MM.1S (cell line): Measurements from ENCODE around the gene TSPYL1.

Source experiments
- DNase-seq: peaks from one replicate; pipeline ENCODE4 v3.0.0-alpha.2; 2015
- H2AFZ ChIP-seq: fragments of 300-600 bp; sonication (generic); 2 replicates; pipeline ENCODE4 v1.6.0; 2016; ENCODE audit warnings: antibody characterized with exemption, low read length
- H3F3A ChIP-seq: fragments of 300-600 bp; sonication (generic); 2 replicates; pipeline ENCODE4 v1.6.1; 2016; ENCODE audit warnings: mild to moderate bottlenecking, antibody characterized with exemption, low read length, moderate library complexity, mixed read lengths; ENCODE audit not compliant: insufficient read depth
- H3K27ac ChIP-seq: fragments of 300-600 bp; sonication (generic); 2 replicates; pipeline ENCODE4 v1.5.1; 2016; ENCODE audit warnings: mild to moderate bottlenecking, low read length
- H3K27me3 ChIP-seq: fragments of 300-600 bp; sonication (generic); replicated peaks from 2 replicates; pipeline ENCODE4 v1.6.0; 2016; ENCODE audit warnings: low read length; ENCODE audit not compliant: insufficient read depth
- H3K36me3 ChIP-seq: fragments of 300-600 bp; sonication (generic); replicated peaks from 2 replicates; pipeline ENCODE4 v1.6.1; 2016; ENCODE audit warnings: mild to moderate bottlenecking, low read length, mixed read lengths; ENCODE audit not compliant: insufficient read depth
- H3K4me1 ChIP-seq: fragments of 300-600 bp; sonication (generic); 2 replicates; pipeline ENCODE4 v1.6.1; 2016; ENCODE audit warnings: low read length, mixed read lengths
- H3K4me2 ChIP-seq: fragments of 300-600 bp; sonication (generic); 2 replicates; pipeline ENCODE4 v1.6.0; 2016; ENCODE audit warnings: low read depth, low read length
- H3K4me3 ChIP-seq: fragments of 300-600 bp; sonication (generic); 2 replicates; pipeline ENCODE4 v1.5.1; 2016; ENCODE audit warnings: low read length, mixed read lengths
- H3K79me2 ChIP-seq: fragments of 300-600 bp; sonication (generic); 2 replicates; pipeline ENCODE4 v1.6.1; 2016; ENCODE audit warnings: mixed run types, low read length, mixed read lengths
- H3K9ac ChIP-seq: fragments of 300-600 bp; sonication (generic); 2 replicates; pipeline ENCODE4 v1.6.1; 2016; ENCODE audit warnings: low read length, mixed read lengths
- H3K9me2 ChIP-seq: fragments of 300-600 bp; sonication (generic); replicated peaks from 2 replicates; pipeline ENCODE4 v1.6.1; 2016; ENCODE audit warnings: mild to moderate bottlenecking, low read length, mixed read lengths; ENCODE audit not compliant: insufficient read depth
- H3K9me3 ChIP-seq: fragments of 300-600 bp; sonication (generic); replicated peaks from 2 replicates; pipeline ENCODE4 v1.6.1; 2016; ENCODE audit warnings: mild to moderate bottlenecking, low read length, mixed read lengths; ENCODE audit not compliant: insufficient read depth
- H4K20me1 ChIP-seq: fragments of 300-600 bp; sonication (generic); 2 replicates; pipeline ENCODE4 v1.6.1; 2016; ENCODE audit warnings: mild to moderate bottlenecking, low read length, moderate library complexity, mixed read lengths; ENCODE audit not compliant: insufficient read depth
- CTCF ChIP-seq: fragments of 300-600 bp; sonication (generic); IDR thresholded peaks from 2 replicates; pipeline ENCODE4 v1.5.1; 2016; ENCODE audit warnings: antibody characterized with exemption, low read length, mixed read lengths
- EZH2 ChIP-seq: fragments of 300-600 bp; sonication (generic); optimal IDR thresholded peaks from 2 replicates; pipeline ENCODE3; 2017; ENCODE audit warnings: low read depth, mild to moderate bottlenecking, antibody characterized with exemption, low read length, mixed read lengths
- EZH2phosphoT487 ChIP-seq: fragments of 300-600 bp; sonication (generic); IDR thresholded peaks from 2 replicates; pipeline ENCODE4 v1.6.1; 2018; ENCODE audit warnings: antibody characterized with exemption, low read length

TSPYL1 gene

GRCh38 chr6:116248577-116248976, 31.2 kb downstream of the TSPYL1 start:
- Histone ChIP-seq H3K4me2 (no peak overlapping the region), H3K27ac (no peak overlapping the region), H3K9me3 (no peaks in the 10 kb centered on the region), H3K27me3 (no peaks in the 10 kb centered on the region), H3K9me2 (no peaks in the 10 kb centered on the region), H3K4me3 (no peak overlapping the region), H3K4me1 (peaks cover 7% of the 10 kb centered on the region; the same call in 1 of the 2 replicates), H4K20me1 (no peaks in the 10 kb centered on the region), H3F3A (no peaks in the 10 kb centered on the region), H3K36me3 (no peaks in the 10 kb centered on the region), H3K79me2 (peaks cover 23% of the 10 kb centered on the region), H2AFZ (no peak overlapping the region), H3K9ac (no peak overlapping the region)
- TF ChIP-seq CTCF (no peak), EZH2 (no peak), EZH2phosphoT487 (no peak)
- no peak for DNase-seq

DNA sequence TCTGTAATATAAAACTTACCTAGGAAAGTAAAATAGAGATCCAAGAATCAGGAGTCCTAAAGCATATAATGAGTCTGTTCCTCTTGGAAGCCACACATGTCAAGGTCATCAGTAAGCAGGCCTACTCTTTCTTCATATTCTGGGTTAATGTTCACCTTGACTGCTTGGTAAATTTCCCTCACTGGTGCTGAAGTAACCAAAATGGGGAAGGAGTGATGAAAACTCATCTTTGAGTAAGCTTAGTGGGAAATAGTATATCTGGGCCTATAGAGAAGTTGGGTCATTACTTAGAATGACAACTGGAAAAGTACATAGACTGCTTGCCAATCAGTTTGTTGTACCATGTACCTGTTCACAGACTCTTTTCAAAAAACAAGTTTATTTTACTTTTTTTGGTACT, 32.4 kb downstream of the TSPYL1 start:
- Histone ChIP-seq H3K9me2 (no peaks in the 10 kb centered on the region), H3K4me2 (no peak overlapping the region), H3K9me3 (no peaks in the 10 kb centered on the region), H3K36me3 (no peaks in the 10 kb centered on the region), H2AFZ (no peak overlapping the region), H3K27ac (no peak overlapping the region), H3K27me3 (no peaks in the 10 kb centered on the region), H3F3A (no peaks in the 10 kb centered on the region), H3K4me1 (no peaks in the 10 kb centered on the region), H3K4me3 (no peak overlapping the region), H4K20me1 (no peaks in the 10 kb centered on the region), H3K9ac (no peak overlapping the region), H3K79me2 (peaks cover 12% of the 10 kb centered on the region; the same call in 1 of the 2 replicates)
- TF ChIP-seq CTCF (no peak), EZH2 (no peak), EZH2phosphoT487 (no peak)
- no peak for DNase-seq

GRCh38 chr6:116246089-116246488, 33.6 kb downstream of the TSPYL1 start:
- Histone ChIP-seq H3K4me1 (no peaks in the 10 kb centered on the region), H3K9me2 (no peaks in the 10 kb centered on the region), H3K36me3 (no peaks in the 10 kb centered on the region), H3K4me2 (no peak overlapping the region), H4K20me1 (no peaks in the 10 kb centered on the region), H3F3A (no peaks in the 10 kb centered on the region), H3K27ac (no peak overlapping the region), H3K9ac (no peak overlapping the region), H3K4me3 (no peak overlapping the region), H2AFZ (no peak overlapping the region), H3K79me2 (peaks cover 5% of the 10 kb centered on the region; the same call in 1 of the 2 replicates), H3K9me3 (no peaks in the 10 kb centered on the region), H3K27me3 (no peaks in the 10 kb centered on the region)
- no peak for TF ChIP-seq EZH2
- TF ChIP-seq CTCF = no peak
- TF ChIP-seq EZH2phosphoT487 = no peak
- DNase-seq = no peak
